IMR-90 (cell line): ENCODE results near the gene TUFM.

ENCODE experiments used
- BHLHE40 ChIP-seq: fragments of 150-350 bp; IDR thresholded peaks from 2 replicates; pipeline ENCODE4 v1.6.1; 2016; ENCODE audit warnings: mild to moderate bottlenecking, low read depth, low read length
- CEBPB ChIP-seq: IDR thresholded peaks from 2 replicates; pipeline ENCODE4 v1.6.1; 2012; ENCODE audit warnings: low read depth, low read length, improper control_type of control experiment
- CHD1 ChIP-seq: IDR thresholded peaks from 2 replicates; pipeline ENCODE4 v1.6.1; 2012; ENCODE audit warnings: low read depth, low read length, improper control_type of control experiment
- FOS ChIP-seq: fragments of 150-350 bp; IDR thresholded peaks from 2 replicates; pipeline ENCODE4 v1.6.1; 2016; ENCODE audit warnings: low read depth, low read length
- MAFK ChIP-seq: IDR thresholded peaks from 2 replicates; pipeline ENCODE4 v1.6.1; 2012; ENCODE audit warnings: low read depth, low read length, improper control_type of control experiment
- MXI1 ChIP-seq: IDR thresholded peaks from 2 replicates; pipeline ENCODE4 v1.6.1; 2012; ENCODE audit warnings: low read depth, mild to moderate bottlenecking, low read length, moderate library complexity, borderline replicate concordance
- NFE2L2 ChIP-seq: fragments of 150-350 bp; IDR thresholded peaks from 2 replicates; pipeline ENCODE4 v1.6.1; 2016; ENCODE audit warnings: low read depth, mild to moderate bottlenecking, low read length
- POLR2A ChIP-seq: IDR thresholded peaks from 2 replicates; pipeline ENCODE4 v1.6.1; 2012; ENCODE audit warnings: mild to moderate bottlenecking, low read depth, low read length
- RAD21 ChIP-seq: IDR thresholded peaks from 2 replicates; pipeline ENCODE4 v1.6.1; 2012; ENCODE audit warnings: low read length, improper control_type of control experiment
- RFX5 ChIP-seq: IDR thresholded peaks from 2 replicates; pipeline ENCODE4 v1.8.0; 2012; ENCODE audit warnings: low read depth, mild to moderate bottlenecking, low read length, moderate library complexity
- SMC3 ChIP-seq: fragments of 150-350 bp; IDR thresholded peaks from 2 replicates; pipeline ENCODE4 v1.6.1; 2016; ENCODE audit warnings: low read depth, mild to moderate bottlenecking, antibody characterized with exemption, low read length, moderate library complexity
- TF ChIP-seq, protein P1 (sequence below): conservative IDR thresholded peaks from 2 replicates; pipeline ENCODE4 v1.5.1; 2012; ENCODE audit warnings: mild to moderate bottlenecking, low read depth, low read length, improper control_type of control experiment
- TF ChIP-seq, protein P2 (sequence below): fragments of 150-350 bp; IDR thresholded peaks from 2 replicates; pipeline ENCODE4 v1.6.1; 2017; ENCODE audit warnings: mild to moderate bottlenecking, antibody characterized with exemption, low read length, low read depth
- TF ChIP-seq, protein P3 (sequence below): fragments of 150-350 bp; IDR thresholded peaks from 2 replicates; pipeline ENCODE4 v1.6.1; 2016; ENCODE audit warnings: low read depth, mild to moderate bottlenecking, low read length, moderate library complexity, borderline replicate concordance

DNA sequence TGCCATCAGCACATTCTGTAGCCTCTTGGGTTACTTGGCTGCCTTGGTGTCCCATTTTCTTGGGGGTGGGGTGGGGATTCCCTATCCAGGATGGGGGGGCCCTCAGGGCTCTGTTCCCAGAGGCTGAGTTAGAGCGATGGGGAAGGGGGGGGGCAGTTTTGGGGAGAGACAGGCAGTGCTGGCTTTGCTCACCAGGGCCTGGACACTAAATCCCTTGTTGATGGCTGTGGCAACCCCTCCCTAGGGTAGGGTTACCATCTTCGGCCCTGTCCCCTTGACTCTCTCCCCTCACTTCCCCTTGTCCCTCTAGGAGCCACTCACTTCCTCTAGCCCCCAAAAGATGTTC lies 31.5 kb upstream of the TUFM start:
- TF ChIP-seq, protein P1, sequence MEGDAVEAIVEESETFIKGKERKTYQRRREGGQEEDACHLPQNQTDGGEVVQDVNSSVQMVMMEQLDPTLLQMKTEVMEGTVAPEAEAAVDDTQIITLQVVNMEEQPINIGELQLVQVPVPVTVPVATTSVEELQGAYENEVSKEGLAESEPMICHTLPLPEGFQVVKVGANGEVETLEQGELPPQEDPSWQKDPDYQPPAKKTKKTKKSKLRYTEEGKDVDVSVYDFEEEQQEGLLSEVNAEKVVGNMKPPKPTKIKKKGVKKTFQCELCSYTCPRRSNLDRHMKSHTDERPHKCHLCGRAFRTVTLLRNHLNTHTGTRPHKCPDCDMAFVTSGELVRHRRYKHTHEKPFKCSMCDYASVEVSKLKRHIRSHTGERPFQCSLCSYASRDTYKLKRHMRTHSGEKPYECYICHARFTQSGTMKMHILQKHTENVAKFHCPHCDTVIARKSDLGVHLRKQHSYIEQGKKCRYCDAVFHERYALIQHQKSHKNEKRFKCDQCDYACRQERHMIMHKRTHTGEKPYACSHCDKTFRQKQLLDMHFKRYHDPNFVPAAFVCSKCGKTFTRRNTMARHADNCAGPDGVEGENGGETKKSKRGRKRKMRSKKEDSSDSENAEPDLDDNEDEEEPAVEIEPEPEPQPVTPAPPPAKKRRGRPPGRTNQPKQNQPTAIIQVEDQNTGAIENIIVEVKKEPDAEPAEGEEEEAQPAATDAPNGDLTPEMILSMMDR = no peak
- TF ChIP-seq SMC3 (no peak), CHD1 (no peak), POLR2A (no peak), MAFK (no peak), CEBPB (no peak), FOS (no peak), RAD21 (no peak), MXI1 (no peak), RFX5 (no peak), NFE2L2 (no peak), BHLHE40 (no peak)
- TF ChIP-seq, protein P2, sequence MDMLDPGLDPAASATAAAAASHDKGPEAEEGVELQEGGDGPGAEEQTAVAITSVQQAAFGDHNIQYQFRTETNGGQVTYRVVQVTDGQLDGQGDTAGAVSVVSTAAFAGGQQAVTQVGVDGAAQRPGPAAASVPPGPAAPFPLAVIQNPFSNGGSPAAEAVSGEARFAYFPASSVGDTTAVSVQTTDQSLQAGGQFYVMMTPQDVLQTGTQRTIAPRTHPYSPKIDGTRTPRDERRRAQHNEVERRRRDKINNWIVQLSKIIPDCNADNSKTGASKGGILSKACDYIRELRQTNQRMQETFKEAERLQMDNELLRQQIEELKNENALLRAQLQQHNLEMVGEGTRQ = no peak
- TF ChIP-seq, protein P3, sequence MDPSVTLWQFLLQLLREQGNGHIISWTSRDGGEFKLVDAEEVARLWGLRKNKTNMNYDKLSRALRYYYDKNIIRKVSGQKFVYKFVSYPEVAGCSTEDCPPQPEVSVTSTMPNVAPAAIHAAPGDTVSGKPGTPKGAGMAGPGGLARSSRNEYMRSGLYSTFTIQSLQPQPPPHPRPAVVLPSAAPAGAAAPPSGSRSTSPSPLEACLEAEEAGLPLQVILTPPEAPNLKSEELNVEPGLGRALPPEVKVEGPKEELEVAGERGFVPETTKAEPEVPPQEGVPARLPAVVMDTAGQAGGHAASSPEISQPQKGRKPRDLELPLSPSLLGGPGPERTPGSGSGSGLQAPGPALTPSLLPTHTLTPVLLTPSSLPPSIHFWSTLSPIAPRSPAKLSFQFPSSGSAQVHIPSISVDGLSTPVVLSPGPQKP = no peak
